Activated naive CD8-positive, alpha-beta T cell treated with anti-CD3 and anti-CD28 coated beads, Interleukin-2, amount 50 U/mL, for 16 hours (primary cell): Measurements from ENCODE around the gene FCN2.

ENCODE experiments used
- DNase-seq: peaks from one replicate; pipeline ENCODE4 v3.0.0-alpha.2; 2020; ENCODE audit warnings: low read depth, low spot score

Gene FCN2

GRCh38 chr9:134880484-134881312 lies at the start of gene FCN2:
Gene FCN2, plus strand, starts transcription at chr9:134880810. Its CDS starts 12 bp downstream, at chr9:134880822.
- DNase-seq: no peak

GRCh38 chr9:134830926-134831720 lies 49.5 kb upstream of the FCN2 start:
- no peak for DNase-seq

GRCh38 chr9:134832471-134832870 lies 48.1 kb upstream of the FCN2 start:
- DNase-seq: no peak

GRCh38 chr9:134833294-134833880 lies 47.2 kb upstream of the FCN2 start:
- no peak for DNase-seq

GRCh38 chr9:134834217-134834956 lies 46.2 kb upstream of the FCN2 start:
- no peak for DNase-seq

GRCh38 chr9:134834957-134835419 lies 45.6 kb upstream of the FCN2 start:
- no peak for DNase-seq

GRCh38 chr9:134835448-134835847 lies 45.2 kb upstream of the FCN2 start:
- no peak for DNase-seq

- no peak for DNase-seq
Observed at GRCh38 chr9:134835987-134836386, 44.6 kb upstream of the FCN2 start.

- no peak for DNase-seq
Observed at GRCh38 chr9:134836406-134836970, 44.1 kb upstream of the FCN2 start.

- DNase-seq: no peak
Observed at GRCh38 chr9:134837529-134837928, 43.1 kb upstream of the FCN2 start.

GRCh38 chr9:134838651-134839454 lies 41.8 kb upstream of the FCN2 start:
- no peak for DNase-seq

- DNase-seq: no peak
Observed at GRCh38 chr9:134839455-134840125, 41.0 kb upstream of the FCN2 start.

- DNase-seq: no peak
Observed at GRCh38 chr9:134840511-134840910, 40.1 kb upstream of the FCN2 start.

GRCh38 chr9:134841180-134841904 lies 39.3 kb upstream of the FCN2 start:
- DNase-seq: no peak

GRCh38 chr9:134842321-134842720 lies 38.3 kb upstream of the FCN2 start:
- DNase-seq: no peak

GRCh38 chr9:134843740-134844139 lies 36.9 kb upstream of the FCN2 start:
- no peak for DNase-seq

GRCh38 chr9:134844821-134845220 lies 35.8 kb upstream of the FCN2 start:
- no peak for DNase-seq

GRCh38 chr9:134846187-134846586 lies 34.4 kb upstream of the FCN2 start:
- no peak for DNase-seq

- no peak for DNase-seq
Observed at GRCh38 chr9:134846699-134847098, 33.9 kb upstream of the FCN2 start.
